HG03469 (cell line): ENCODE results near the gene SGCD.

ENCODE experiments used
- ATAC-seq: cut with Tn5 transposase; IDR thresholded peaks from one replicate; pipeline ENCODE4 v1.9.1; 2021; ENCODE audit warnings: mild to moderate bottlenecking, moderate library complexity, moderate number of reproducible peaks; ENCODE audit not compliant: unreplicated experiment

The SGCD gene

GRCh38 chr5:156682971-156683370, 356.0 kb downstream of the SGCD start:
- no peak for ATAC-seq

GRCh38 chr5:156683509-156683908, 356.5 kb downstream of the SGCD start:
- ATAC-seq = no peak

DNA sequence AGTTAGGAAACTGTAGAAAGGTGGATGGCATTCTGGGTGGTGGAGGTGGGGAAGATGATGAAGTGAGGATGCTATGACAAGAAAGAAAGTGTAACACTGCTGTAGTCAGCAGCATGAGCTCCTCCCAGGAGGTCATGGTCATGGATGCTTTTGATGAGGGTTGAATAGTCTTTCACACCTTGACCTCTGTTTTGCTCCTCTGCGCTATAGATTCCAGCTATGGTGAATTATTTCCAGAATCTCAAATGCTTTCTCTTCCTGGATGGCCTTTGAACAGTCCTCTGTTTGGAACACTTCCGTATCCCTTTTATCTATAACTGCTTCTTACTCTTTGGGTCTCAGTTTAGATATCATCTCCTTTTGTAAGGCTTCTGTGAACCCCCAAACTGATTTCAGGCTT, 357.3 kb downstream of the SGCD start:
- ATAC-seq = no peak

- ATAC-seq = no peak
These were observed 358.5 kb downstream of the SGCD start for GRCh38 chr5:156685481-156685880.

DNA sequence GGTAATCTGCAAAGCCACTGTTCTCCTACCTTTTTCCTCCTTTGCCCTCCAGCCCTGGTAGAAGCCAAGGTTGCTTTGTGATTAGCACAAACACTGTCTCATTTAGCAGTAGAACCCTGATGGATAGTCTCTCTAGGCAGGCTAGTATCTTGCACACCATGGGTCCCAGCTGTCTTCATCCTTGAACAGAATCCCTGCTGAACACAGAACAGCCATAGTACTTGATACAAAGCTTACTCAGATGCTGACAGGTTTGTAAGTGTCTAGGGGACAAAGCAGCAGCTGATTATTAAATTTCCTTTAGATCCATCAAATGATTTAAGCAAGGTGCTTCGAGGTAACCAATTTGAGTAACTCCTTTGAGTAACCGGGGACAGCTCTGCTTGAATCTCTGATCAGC, 359.4 kb downstream of the SGCD start:
- ATAC-seq = no peak

- no peak for ATAC-seq
These were observed 359.8 kb downstream of the SGCD start for GRCh38 chr5:156686796-156687195.

GRCh38 chr5:156687514-156687913, 360.6 kb downstream of the SGCD start:
- ATAC-seq = no peak

- ATAC-seq = no peak
These were observed 364.6 kb downstream of the SGCD start for GRCh38 chr5:156691572-156691971.

DNA sequence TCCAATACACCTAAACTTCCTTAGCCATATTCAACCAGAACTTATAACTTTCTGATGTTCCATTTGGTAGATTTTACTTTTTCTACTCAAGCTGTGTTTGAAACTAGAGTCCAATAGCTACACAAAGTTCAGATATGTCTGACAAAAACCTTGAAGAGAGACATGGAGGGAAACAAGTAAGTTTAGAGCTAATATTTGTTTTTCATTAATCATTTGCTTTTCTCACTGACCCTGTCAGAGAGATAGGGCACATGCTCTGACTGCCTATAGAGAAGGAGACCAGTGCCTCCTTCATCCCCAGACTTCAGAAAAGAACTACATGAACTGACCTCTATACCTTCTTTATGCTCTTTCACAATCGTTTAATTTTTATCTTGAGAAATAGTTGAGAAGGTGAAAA, 366.1 kb downstream of the SGCD start:
- ATAC-seq = no peak

GRCh38 chr5:156694598-156694997, 367.6 kb downstream of the SGCD start:
- no peak for ATAC-seq

GRCh38 chr5:156695774-156696173, 368.8 kb downstream of the SGCD start:
- no peak for ATAC-seq

DNA sequence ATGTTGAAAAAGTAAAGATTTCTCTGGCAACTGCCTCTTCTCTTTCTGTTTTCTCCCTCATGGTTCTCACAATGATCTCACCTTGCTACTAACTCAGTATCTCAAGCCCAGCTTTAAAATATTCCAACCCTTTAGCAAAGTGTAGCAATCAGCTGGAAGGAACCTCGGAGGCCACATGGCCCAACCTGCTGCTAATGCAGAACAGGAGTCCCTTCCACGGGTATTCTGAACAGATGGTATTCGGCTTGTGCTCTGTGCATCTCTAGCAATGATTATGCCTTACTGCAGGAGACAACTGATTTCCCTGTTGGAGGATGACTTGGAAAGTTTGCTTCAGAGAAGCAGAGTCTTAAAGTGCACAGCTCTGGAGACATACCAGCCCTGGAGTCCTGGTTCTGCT, 371.4 kb downstream of the SGCD start:
- no peak for ATAC-seq

- no peak for ATAC-seq
These were observed 372.2 kb downstream of the SGCD start for GRCh38 chr5:156699147-156699546.

- ATAC-seq = no peak
These were observed 377.2 kb downstream of the SGCD start for GRCh38 chr5:156704139-156704538.

DNA sequence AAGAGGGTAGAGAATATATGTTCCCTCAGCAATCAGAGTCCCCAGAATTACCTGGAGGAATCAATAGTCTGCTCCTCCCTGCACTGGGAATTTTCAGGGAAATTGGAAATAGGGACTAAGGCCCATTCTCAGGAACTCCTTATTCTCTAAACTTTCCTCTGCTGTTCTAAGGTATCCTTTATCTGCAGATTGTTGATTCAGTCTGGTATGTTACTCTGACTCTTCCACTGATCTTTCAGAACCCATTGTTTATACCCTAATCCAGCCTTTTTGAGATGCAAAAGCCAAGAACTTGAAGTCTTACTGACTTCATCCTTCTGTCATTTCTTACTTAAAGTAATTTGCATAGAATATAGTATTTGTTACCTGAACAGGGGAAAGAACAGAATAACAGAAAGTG, 379.7 kb downstream of the SGCD start:
- ATAC-seq = no peak

GRCh38 chr5:156707750-156708149, 380.8 kb downstream of the SGCD start:
- no peak for ATAC-seq

- ATAC-seq = no peak
These were observed 388.3 kb downstream of the SGCD start for GRCh38 chr5:156715287-156715686.

DNA sequence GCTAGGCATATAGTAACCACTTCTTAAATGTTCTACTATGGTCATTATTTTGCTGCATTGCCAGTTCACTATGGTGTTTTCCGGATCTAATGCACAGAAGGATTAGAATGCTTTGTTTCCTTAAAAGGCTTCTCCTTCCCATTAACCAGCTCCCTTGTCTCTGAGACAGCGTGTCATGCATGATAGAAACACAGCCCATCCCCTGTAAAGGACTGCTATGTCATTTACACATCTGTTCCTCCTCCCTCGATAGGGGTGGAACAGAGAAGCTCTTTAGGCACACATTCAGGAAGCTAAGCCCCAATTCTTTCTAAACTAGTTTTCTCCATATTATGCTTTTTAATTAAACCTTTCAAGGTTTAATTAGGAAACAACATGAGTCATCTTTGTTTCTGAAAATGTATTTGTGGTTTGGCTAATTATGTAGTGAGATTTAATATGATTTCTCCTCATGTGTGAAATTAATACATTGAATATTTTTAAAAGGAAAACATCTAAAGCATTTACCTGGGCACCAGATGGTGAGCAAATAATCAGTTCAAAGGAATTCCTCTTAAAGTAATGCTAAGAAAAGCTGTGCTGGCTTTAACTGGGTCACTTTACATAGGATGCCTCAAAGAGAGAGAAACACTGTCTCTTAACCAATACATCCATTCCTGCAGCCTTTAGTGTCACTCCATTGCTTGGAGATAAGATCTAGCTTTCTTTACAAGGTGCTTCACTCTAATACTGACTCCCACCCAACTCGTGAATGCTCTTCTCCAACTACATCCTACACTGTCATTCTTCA, 389.8 kb downstream of the SGCD start:
- no peak for ATAC-seq

GRCh38 chr5:156718985-156719384, 392.0 kb downstream of the SGCD start:
- no peak for ATAC-seq

DNA sequence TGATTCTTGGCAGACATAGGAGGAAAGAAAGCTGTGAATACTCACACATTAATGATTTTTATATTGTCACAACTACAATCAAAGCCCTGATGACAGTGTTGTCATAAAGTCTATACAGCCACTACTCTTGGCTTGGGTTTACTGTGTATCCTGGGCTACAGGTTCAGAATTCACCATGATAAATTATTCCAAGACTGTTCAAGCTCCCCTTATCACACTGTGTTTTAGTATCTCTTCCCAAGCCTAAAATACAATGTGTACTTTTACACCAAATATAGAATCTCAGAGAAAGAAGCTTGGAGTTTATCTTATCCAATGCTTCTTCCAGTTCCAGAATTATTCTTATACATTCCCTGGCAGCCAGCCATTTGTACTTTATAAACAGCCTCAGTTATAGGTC, 395.4 kb downstream of the SGCD start:
- no peak for ATAC-seq

DNA sequence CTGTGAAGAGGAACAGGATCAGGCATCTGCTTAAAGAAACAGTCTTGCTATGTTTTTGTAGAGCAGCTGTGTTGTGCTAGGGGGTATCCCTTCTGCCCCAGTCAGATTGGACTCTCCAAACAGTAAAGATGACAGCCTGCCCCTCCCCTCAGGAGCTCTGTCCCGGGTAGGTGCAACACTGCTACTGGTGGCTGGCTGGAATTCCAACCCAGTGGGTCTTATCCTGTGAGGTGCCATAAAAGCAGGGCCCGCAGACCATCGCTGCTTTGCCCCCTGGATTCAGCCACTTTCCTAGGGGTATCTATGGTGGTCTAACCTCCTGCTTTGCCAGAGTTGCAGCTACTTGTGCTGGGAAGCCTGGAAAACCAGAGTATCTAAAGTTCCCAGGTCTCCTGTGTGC, 408.5 kb downstream of the SGCD start:
- ATAC-seq = no peak

- no peak for ATAC-seq
These were observed 414.6 kb downstream of the SGCD start for GRCh38 chr5:156741516-156741915.

DNA sequence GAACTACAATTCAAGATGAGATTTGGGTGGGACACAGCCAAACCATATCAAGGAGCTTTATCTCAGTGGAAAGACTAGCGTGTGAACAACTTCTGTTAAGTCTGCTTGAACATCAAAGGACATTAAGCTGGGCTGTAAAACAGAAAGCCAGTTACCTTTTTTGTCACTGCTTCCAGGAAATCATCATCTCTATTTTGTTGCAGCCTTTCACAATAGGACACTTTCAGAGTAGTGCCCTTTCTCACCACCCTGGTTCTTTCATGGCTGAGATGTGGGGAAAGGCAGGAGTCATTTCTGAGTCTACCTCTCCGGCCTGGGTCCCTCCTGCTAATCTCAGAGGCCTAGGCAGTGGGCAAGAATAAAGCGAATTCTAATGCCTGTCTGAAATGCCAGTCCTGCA, 426.9 kb downstream of the SGCD start:
- no peak for ATAC-seq
